KMS-11 (cell line): ENCODE results near the gene PTPRN2.

Experiments used
- H2AFZ ChIP-seq: fragments of 200-600 bp; sonication (generic); 2 replicates; pipeline ENCODE4 v1.6.1; 2016; ENCODE audit warnings: antibody characterized with exemption, mixed run types, low read depth
- H3K27ac ChIP-seq: fragments of 200-600 bp; sonication (generic); 2 replicates; pipeline ENCODE4 v1.6.1; 2016; ENCODE audit warnings: mild to moderate bottlenecking, mixed run types
- H3K27me3 ChIP-seq: fragments of 200-600 bp; sonication (generic); 2 replicates; pipeline ENCODE4 v1.6.1; 2017; ENCODE audit warnings: mild to moderate bottlenecking, low read depth, mixed run types, moderate library complexity; ENCODE audit not compliant: insufficient read depth
- H3K36me3 ChIP-seq: fragments of 200-600 bp; sonication (generic); 2 replicates; pipeline ENCODE4 v1.6.1; 2017; ENCODE audit warnings: mild to moderate bottlenecking, mixed run types; ENCODE audit not compliant: insufficient read depth
- H3K4me1 ChIP-seq: fragments of 200-600 bp; sonication (generic); 2 replicates; pipeline ENCODE4 v1.6.1; 2016; ENCODE audit warnings: mild to moderate bottlenecking, low read depth, mixed run types; ENCODE audit not compliant: poor library complexity, severe bottlenecking
- H3K4me2 ChIP-seq: fragments of 200-600 bp; sonication (generic); 2 replicates; pipeline ENCODE4 v1.7.0; 2016; ENCODE audit warnings: mild to moderate bottlenecking, mixed run types
- H3K4me3 ChIP-seq: fragments of 200-600 bp; sonication (generic); IDR thresholded peaks from 2 replicates; pipeline ENCODE4 v1.6.1; 2017; ENCODE audit warnings: low read depth, low read length, mixed read lengths; ENCODE audit not compliant: insufficient read depth
- H3K79me2 ChIP-seq: fragments of 200-600 bp; sonication (generic); 2 replicates; pipeline ENCODE4 v1.6.1; 2016; ENCODE audit warnings: low read depth, mixed run types; ENCODE audit not compliant: insufficient read depth
- H3K9ac ChIP-seq: fragments of 200-600 bp; sonication (generic); 2 replicates; pipeline ENCODE4 v1.6.1; 2016; ENCODE audit warnings: mild to moderate bottlenecking, mixed run types
- H4K20me1 ChIP-seq: fragments of 200-600 bp; sonication (generic); 2 replicates; pipeline ENCODE4 v1.6.1; 2016; ENCODE audit warnings: mild to moderate bottlenecking, mixed run types; ENCODE audit not compliant: insufficient read depth
- CTCF ChIP-seq: fragments of 200-600 bp; sonication (generic); conservative IDR thresholded peaks from 2 replicates; pipeline ENCODE4 v1.6.1; 2017; ENCODE audit warnings: low read depth, mild to moderate bottlenecking, antibody characterized with exemption, low read length, moderate library complexity, mixed read lengths

Gene PTPRN2

GRCh38 chr7:157866336-157866924, 721.2 kb downstream of the PTPRN2 start:
- Histone ChIP-seq H4K20me1 (no peaks in the 10 kb centered on the region), H3K4me1 (no peaks in the 10 kb centered on the region), H3K27me3 (peaks cover 12% of the 10 kb centered on the region; the same call in 1 of the 2 replicates), H3K4me3 (no peak overlapping the region), H2AFZ (no peak overlapping the region), H3K4me2 (no peak overlapping the region), H3K9ac (no peak overlapping the region), H3K27ac (no peak overlapping the region), H3K36me3 (no peaks in the 10 kb centered on the region), H3K79me2 (no peaks in the 10 kb centered on the region)
- TF ChIP-seq CTCF = no peak

GRCh38 chr7:157865351-157866165, 722.1 kb downstream of the PTPRN2 start:
- H4K20me1 ChIP-seq = no peaks in the 10 kb centered on the region
- H3K4me3 ChIP-seq = no peak overlapping the region
- peaks cover 12% of the 10 kb centered on the region; the same call in 1 of the 2 replicates for H3K27me3 ChIP-seq
- H3K27ac ChIP-seq = no peak overlapping the region
- H3K9ac ChIP-seq = no peak overlapping the region
- H3K36me3 ChIP-seq = no peaks in the 10 kb centered on the region
- H3K4me2 ChIP-seq = no peak overlapping the region
- no peaks in the 10 kb centered on the region for H3K4me1 ChIP-seq
- no peak overlapping the region for H2AFZ ChIP-seq
- no peak for TF ChIP-seq CTCF
- no peaks in the 10 kb centered on the region for H3K79me2 ChIP-seq

- Histone ChIP-seq H3K4me2 (no peak overlapping the region), H3K9ac (no peak overlapping the region), H3K4me1 (no peaks in the 10 kb centered on the region), H3K79me2 (no peaks in the 10 kb centered on the region), H2AFZ (no peak overlapping the region), H3K36me3 (no peaks in the 10 kb centered on the region), H4K20me1 (no peaks in the 10 kb centered on the region), H3K27me3 (peaks cover 12% of the 10 kb centered on the region; the same call in 1 of the 2 replicates), H3K4me3 (no peak overlapping the region), H3K27ac (no peak overlapping the region)
- TF ChIP-seq CTCF = no peak
Observed at GRCh38 chr7:157864911-157865310, 722.7 kb downstream of the PTPRN2 start.

- H3K9ac ChIP-seq = no peak overlapping the region
- no peaks in the 10 kb centered on the region for H4K20me1 ChIP-seq
- H3K36me3 ChIP-seq = no peaks in the 10 kb centered on the region
- no peak overlapping the region for H3K4me3 ChIP-seq
- no peak overlapping the region for H3K27ac ChIP-seq
- no peak overlapping the region for H3K4me2 ChIP-seq
- no peaks in the 10 kb centered on the region for H3K4me1 ChIP-seq
- no peak overlapping the region for H2AFZ ChIP-seq
- TF ChIP-seq CTCF = no peak
- H3K79me2 ChIP-seq = no peaks in the 10 kb centered on the region
- peaks cover 12% of the 10 kb centered on the region; the same call in 1 of the 2 replicates for H3K27me3 ChIP-seq
Observed at GRCh38 chr7:157863906-157864810, 723.5 kb downstream of the PTPRN2 start.
